Astrocyte (in vitro differentiated cells and primary cell): ENCODE data around the gene ZNF618.

Source experiments
- EZH2 ChIP-seq: IDR thresholded peaks from 2 replicates; pipeline ENCODE4 v1.6.1; 2012; ENCODE audit warnings: mild to moderate bottlenecking, low read length, inconsistent platforms; ENCODE audit not compliant: insufficient read depth
- TF ChIP-seq, protein P1 (sequence below): IDR thresholded peaks from 2 replicates; pipeline ENCODE4 v1.5.1; 2011; ENCODE audit warnings: low read depth, mild to moderate bottlenecking, inconsistent platforms, low read length, moderate library complexity; ENCODE audit not compliant: insufficient read depth

- TF ChIP-seq, protein P1, sequence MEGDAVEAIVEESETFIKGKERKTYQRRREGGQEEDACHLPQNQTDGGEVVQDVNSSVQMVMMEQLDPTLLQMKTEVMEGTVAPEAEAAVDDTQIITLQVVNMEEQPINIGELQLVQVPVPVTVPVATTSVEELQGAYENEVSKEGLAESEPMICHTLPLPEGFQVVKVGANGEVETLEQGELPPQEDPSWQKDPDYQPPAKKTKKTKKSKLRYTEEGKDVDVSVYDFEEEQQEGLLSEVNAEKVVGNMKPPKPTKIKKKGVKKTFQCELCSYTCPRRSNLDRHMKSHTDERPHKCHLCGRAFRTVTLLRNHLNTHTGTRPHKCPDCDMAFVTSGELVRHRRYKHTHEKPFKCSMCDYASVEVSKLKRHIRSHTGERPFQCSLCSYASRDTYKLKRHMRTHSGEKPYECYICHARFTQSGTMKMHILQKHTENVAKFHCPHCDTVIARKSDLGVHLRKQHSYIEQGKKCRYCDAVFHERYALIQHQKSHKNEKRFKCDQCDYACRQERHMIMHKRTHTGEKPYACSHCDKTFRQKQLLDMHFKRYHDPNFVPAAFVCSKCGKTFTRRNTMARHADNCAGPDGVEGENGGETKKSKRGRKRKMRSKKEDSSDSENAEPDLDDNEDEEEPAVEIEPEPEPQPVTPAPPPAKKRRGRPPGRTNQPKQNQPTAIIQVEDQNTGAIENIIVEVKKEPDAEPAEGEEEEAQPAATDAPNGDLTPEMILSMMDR: no peak
- no peak for TF ChIP-seq EZH2
Measured at GRCh38 chr9:114059047-114059803, 183.1 kb downstream of the ZNF618 start.
